ENCODE data around the gene BUB3. TPM values are rescaled to one million over a fixed set of nuclear protein-coding genes. Genes with fewer than 3 reads are reported as not detected.

BUB3 gene
- total RNA-seq, 1 experiment from 2014 or later = 180 TPM

DNA sequence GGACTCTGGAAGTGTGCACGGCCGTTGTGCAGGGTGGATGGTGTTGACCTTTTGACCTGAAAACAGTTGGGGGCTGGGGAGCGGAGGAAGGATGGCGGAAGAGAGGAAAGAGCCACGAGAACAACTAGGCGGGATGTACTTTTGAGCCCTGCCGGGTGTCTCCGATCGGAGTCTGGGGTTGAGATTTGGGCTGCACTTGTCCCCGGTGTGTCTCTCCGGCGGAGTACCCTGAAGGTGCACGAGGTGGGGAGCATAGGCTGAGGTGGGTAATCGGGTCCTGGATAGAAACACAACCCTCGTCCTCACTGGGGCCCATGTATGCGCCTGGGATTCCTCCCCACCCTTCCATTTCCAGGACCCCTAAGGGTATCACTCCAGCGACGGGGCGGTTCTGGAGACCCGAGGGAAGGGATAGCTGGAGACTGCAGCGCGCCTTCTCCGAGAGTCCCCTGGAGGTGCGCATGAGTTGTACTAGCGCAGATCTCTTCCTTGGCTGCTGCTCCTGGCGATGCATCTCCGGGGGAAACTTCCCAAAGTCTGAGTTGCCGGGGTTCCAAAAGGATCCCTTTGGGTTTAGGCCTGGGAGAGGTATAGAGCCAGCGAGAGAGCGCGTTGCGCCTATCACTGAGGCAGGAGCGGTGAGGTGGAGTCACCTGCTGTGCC lies 10.9 kb upstream of the BUB3 start:
- Mint-ChIP-seq H3K9me3 (no peaks in the 10 kb centered on the region), H3K4me3 (peak overlapping the region; percentile 67), H3K36me3 (peaks cover 3% of the 10 kb centered on the region; the same call in 1 of the 2 replicates), H3K27me3 (ENCODE audit: low read depth) (peaks cover 100% of the 10 kb centered on the region), H3K27ac (no peak overlapping the region), H3K4me1 (peaks cover 75% of the 10 kb centered on the region)
- CTCF ChIA-PET = no interaction called here
- POLR2A ChIA-PET = no interaction called here
- DNase-seq (ENCODE audit: low spot score) = peak; percentile 34
- TF ChIP-seq CREM (CRISPR knock-in tag; IDR thresholded peaks at IDR 0.05) (no peak), FOXK1 (CRISPR knock-in tag; IDR thresholded peaks at IDR 0.05) (no peak)
- TF ChIP-seq, protein P1, sequence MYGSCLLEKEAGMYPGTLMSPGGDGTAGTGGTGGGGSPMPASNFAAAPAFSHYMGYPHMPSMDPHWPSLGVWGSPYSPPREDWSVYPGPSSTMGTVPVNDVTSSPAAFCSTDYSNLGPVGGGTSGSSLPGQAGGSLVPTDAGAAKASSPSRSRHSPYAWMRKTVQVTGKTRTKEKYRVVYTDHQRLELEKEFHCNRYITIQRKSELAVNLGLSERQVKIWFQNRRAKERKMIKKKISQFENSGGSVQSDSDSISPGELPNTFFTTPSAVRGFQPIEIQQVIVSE (CRISPR knock-in tag; IDR thresholded peaks at IDR 0.05; ENCODE audit: borderline replicate concordance) = no peak
- ATAC-seq = peak; percentile 2

DNA sequence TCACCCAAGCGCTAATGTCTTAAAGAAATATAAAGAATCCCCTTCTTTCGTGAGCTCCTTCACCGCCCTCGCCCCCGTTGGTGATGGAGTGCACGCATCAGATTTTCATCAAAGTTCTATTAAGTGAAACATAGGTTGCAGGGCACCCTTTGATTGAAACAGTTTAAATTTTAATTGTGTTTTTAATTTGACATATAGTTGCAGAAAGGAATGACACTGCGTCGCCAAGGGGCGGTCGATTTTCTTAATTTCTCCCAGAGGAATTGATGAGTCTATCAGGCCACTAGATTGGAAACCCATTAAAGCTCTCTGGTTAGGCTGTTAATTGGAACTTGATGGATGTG lies 10.4 kb upstream of the BUB3 start:
- Mint-ChIP-seq H3K27me3 (ENCODE audit: low read depth) (peaks cover 100% of the 10 kb centered on the region), H3K36me3 (peaks cover 3% of the 10 kb centered on the region; the same call in 1 of the 2 replicates), H3K9me3 (no peaks in the 10 kb centered on the region), H3K4me1 (peaks cover 73% of the 10 kb centered on the region), H3K27ac (no peak overlapping the region), H3K4me3 (peak overlapping the region; percentile 67)
- ChIA-PET POLR2A (no interaction called here), CTCF (interaction anchor here (2.0 kb wide), 1 partner anchor 101 kb away, joined by 13 read pairs; no protein-coding TSS in a partner anchor)
- TF ChIP-seq GTF2I (CRISPR knock-in tag; conservative IDR thresholded peaks at IDR 0.05) (no peak), JAZF1 (CRISPR knock-in tag; IDR thresholded peaks at IDR 0.05) (no peak), ETV6 (CRISPR knock-in tag; IDR thresholded peaks at IDR 0.05) (no peak), NR3C1 (CRISPR knock-in tag; conservative IDR thresholded peaks at IDR 0.05; ENCODE audit: low read depth) (no peak)
- ATAC-seq (no peak), DNase-seq (ENCODE audit: low spot score) (no peak)

DNA sequence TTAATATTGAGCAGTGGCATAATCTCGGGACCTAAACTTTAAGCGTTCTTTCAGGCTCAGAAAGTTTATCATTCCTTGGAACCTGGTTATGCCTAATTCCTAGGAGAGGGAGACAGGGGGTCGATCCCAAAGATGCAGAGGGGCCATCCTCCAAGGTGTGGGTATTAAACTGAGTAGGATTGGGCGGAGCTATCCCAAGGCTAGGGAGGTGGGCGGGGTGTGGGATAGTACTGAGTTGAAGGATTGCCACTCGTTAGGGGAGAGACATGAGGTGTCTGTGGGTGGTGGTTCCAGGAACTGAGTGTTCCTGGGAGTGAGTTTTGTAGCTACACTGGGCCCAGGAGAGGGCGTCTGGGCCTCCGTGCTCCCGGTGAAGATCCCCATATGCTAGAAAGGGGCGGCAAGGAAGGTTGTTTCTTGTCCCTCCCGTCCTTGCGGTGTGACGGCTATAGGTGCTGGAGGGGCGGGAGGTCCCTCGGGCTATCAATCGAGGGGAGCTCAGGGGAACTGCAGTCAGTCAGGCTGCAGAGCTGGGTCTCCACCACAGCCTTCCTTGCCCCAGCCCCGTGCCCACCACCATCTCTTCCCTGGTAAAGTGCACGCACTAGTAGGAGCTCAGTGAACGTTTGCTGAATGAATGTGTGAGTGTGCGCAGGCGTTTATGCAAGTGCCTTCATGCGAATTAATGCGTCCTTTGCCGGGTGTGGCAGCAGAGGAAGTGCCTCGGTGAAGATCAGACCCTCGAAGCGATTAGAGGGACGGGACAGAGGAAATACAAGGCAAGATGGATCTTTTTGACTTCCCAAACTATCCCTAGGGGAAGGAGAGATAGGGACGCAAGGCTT lies 9.3 kb upstream of the BUB3 start:
- DNase-seq (ENCODE audit: low spot score) = peak; percentile 53
- CTCF ChIA-PET = interaction anchor here (0.9 to 2.0 kb wide), 6 partner anchors 9 to 236 kb away, joined by 3 to 13 read pairs (median 6); partner anchors contain the start of gene BUB3
- peak overlapping the region; percentile 57 for H3K4me3 Mint-ChIP-seq
- H3K36me3 Mint-ChIP-seq = peaks cover 3% of the 10 kb centered on the region; the same call in 1 of the 2 replicates
- H3K27ac Mint-ChIP-seq = no peak overlapping the region
- H3K27me3 Mint-ChIP-seq (ENCODE audit: low read depth) = peaks cover 100% of the 10 kb centered on the region
- peak; percentile 2; the same call in 1 of the 2 replicates for ATAC-seq
- TF ChIP-seq, protein P2, sequence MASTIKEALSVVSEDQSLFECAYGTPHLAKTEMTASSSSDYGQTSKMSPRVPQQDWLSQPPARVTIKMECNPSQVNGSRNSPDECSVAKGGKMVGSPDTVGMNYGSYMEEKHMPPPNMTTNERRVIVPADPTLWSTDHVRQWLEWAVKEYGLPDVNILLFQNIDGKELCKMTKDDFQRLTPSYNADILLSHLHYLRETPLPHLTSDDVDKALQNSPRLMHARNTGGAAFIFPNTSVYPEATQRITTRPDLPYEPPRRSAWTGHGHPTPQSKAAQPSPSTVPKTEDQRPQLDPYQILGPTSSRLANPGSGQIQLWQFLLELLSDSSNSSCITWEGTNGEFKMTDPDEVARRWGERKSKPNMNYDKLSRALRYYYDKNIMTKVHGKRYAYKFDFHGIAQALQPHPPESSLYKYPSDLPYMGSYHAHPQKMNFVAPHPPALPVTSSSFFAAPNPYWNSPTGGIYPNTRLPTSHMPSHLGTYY (CRISPR knock-in tag; IDR thresholded peaks at IDR 0.05) = no peak
- TF ChIP-seq FOXJ3 (CRISPR knock-in tag; IDR thresholded peaks at IDR 0.05; ENCODE audit: borderline replicate concordance) (no peak), ZNF263 (CRISPR knock-in tag; IDR thresholded peaks at IDR 0.05; ENCODE audit: low read depth) (peak; percentile 37; the same call in 1 of the 2 replicates), TEAD1 (CRISPR knock-in tag; IDR thresholded peaks at IDR 0.05) (no peak)
- no peaks in the 10 kb centered on the region for H3K9me3 Mint-ChIP-seq
- H3K4me1 Mint-ChIP-seq = peaks cover 68% of the 10 kb centered on the region
- POLR2A ChIA-PET = interaction anchor here (1.8 kb wide), 1 partner anchor 9 kb away, joined by 5 read pairs; the partner anchor contains the start of gene BUB3

DNA sequence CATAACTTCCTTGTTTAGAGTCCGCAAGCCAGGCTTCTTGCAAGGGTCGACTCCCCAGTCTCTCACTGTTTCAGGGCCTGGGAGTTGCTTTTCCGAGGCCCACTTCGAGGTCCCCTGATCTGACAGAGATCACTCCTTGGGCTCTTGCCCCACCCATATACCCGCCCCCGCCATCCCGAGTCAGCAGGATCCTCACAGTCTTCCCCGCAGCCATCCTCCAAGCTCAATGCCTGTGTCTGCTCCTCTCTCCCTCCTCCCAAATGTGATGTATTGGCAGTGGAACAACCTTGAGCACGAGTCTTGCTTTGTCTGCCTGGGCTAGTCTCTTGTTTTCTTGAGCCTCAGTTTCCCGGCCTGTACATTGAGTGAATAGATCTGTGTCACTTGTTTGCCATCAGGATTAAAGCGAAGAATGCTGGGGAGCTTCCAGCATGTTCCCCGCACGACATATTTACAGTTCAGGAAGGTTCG lies 8.6 kb upstream of the BUB3 start:
- CTCF ChIA-PET = interaction anchor here (0.6 to 2.0 kb wide), 7 partner anchors 8 to 284 kb away, joined by 3 to 13 read pairs (median 3); partner anchors contain the start of gene BUB3
- no peaks in the 10 kb centered on the region for H3K9me3 Mint-ChIP-seq
- H3K4me1 Mint-ChIP-seq = peaks cover 70% of the 10 kb centered on the region
- no peak overlapping the region for H3K27ac Mint-ChIP-seq
- ATAC-seq (no peak), DNase-seq (ENCODE audit: low spot score) (peak; percentile 29)
- peaks cover 3% of the 10 kb centered on the region; the same call in 1 of the 2 replicates for H3K36me3 Mint-ChIP-seq
- H3K27me3 Mint-ChIP-seq (ENCODE audit: low read depth) = peaks cover 100% of the 10 kb centered on the region
- peak overlapping the region; percentile 57 for H3K4me3 Mint-ChIP-seq
- POLR2A ChIA-PET = interaction anchor here (1.8 kb wide), 1 partner anchor 8 kb away, joined by 5 read pairs; the partner anchor contains the start of gene BUB3
- no peak for TF ChIP-seq EMX1 (CRISPR knock-in tag; IDR thresholded peaks at IDR 0.05)
- TF ChIP-seq ATF1 (CRISPR knock-in tag; IDR thresholded peaks at IDR 0.05) = no peak
- no peak for TF ChIP-seq MXD4 (CRISPR knock-in tag; IDR thresholded peaks at IDR 0.05; ENCODE audit: borderline replicate concordance)
- TF ChIP-seq, protein P3, sequence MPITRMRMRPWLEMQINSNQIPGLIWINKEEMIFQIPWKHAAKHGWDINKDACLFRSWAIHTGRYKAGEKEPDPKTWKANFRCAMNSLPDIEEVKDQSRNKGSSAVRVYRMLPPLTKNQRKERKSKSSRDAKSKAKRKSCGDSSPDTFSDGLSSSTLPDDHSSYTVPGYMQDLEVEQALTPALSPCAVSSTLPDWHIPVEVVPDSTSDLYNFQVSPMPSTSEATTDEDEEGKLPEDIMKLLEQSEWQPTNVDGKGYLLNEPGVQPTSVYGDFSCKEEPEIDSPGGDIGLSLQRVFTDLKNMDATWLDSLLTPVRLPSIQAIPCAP (CRISPR knock-in tag; IDR thresholded peaks at IDR 0.05) = no peak
- TF ChIP-seq, protein P4, sequence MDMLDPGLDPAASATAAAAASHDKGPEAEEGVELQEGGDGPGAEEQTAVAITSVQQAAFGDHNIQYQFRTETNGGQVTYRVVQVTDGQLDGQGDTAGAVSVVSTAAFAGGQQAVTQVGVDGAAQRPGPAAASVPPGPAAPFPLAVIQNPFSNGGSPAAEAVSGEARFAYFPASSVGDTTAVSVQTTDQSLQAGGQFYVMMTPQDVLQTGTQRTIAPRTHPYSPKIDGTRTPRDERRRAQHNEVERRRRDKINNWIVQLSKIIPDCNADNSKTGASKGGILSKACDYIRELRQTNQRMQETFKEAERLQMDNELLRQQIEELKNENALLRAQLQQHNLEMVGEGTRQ (CRISPR knock-in tag; IDR thresholded peaks at IDR 0.05) = no peak
- TF ChIP-seq TEAD4 (CRISPR knock-in tag; IDR thresholded peaks at IDR 0.05) = no peak
- TF ChIP-seq CBFB (CRISPR knock-in tag; IDR thresholded peaks at IDR 0.05; ENCODE audit: low read depth) = no peak
- no peak for TF ChIP-seq GTF2I (CRISPR knock-in tag; conservative IDR thresholded peaks at IDR 0.05)
- no peak for TF ChIP-seq ZNF219 (CRISPR knock-in tag; IDR thresholded peaks at IDR 0.05; ENCODE audit: borderline replicate concordance)
- TF ChIP-seq, protein P5, sequence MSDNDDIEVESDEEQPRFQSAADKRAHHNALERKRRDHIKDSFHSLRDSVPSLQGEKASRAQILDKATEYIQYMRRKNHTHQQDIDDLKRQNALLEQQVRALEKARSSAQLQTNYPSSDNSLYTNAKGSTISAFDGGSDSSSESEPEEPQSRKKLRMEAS (CRISPR knock-in tag; IDR thresholded peaks at IDR 0.05) = no peak
- TF ChIP-seq, protein P6, sequence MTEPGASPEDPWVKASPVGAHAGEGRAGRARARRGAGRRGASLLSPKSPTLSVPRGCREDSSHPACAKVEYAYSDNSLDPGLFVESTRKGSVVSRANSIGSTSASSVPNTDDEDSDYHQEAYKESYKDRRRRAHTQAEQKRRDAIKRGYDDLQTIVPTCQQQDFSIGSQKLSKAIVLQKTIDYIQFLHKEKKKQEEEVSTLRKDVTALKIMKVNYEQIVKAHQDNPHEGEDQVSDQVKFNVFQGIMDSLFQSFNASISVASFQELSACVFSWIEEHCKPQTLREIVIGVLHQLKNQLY (CRISPR knock-in tag; IDR thresholded peaks at IDR 0.05) = no peak
- TF ChIP-seq ZBTB21 (CRISPR knock-in tag; IDR thresholded peaks at IDR 0.05; ENCODE audit: borderline replicate concordance) = no peak
- TF ChIP-seq MYBL2 (CRISPR knock-in tag; IDR thresholded peaks at IDR 0.05) = no peak
